NCI-H1105 treated with DMSO at 0.1 percent for 48 hours (cell line): Measurements from ENCODE around the gene RNF125.

Source experiments
- DNase-seq: peaks from one replicate; lab custom pipeline; 2025; lab: John Stamatoyannopoulos, UW

RNF125 gene

GRCh38 chr18:32091325-32091723, 72.7 kb downstream of the RNF125 start:
- no peak for DNase-seq

DNA sequence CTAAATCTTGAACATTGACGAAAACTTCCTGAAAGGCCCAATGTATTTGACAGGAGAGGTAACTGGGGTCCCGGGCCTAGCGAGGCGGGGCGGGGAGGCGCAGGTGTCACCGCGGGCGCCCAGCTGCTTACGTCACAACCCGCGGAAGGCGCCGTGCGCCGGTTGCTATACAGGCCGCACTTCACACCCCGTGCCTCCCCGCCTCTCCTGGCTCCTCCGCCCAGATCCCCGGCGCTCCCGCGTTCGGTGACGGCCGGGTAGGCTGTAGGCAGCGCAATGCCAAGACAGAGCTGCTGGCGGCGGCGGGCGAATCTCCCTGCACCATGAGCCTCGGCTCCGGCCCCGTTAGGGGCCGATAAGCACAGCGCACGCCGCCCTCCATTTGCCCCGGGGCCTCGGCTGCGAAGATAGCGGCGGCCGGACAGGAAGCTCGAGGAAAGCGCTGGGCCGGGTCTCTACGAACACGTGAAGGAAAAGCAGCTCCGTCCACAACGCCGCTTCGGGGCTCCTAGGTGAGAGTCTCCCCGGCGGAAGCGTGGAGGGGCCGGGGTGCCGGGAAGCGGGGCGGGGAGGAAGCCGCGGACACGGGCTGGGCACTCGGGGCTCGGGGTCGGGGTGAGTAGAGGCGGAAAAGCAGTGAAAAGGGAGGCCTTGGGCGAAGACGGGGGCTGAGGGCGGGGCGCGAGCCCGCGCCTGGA, 73.2 kb downstream of the RNF125 start, which contains the start of gene RNF138:
Gene RNF138 (plus strand): TSS at position 151 of the 698 bp plus-strand sequence. CDS start 903 bp downstream, outside the sequence.
- peak; percentile 85 for DNase-seq

- peak; percentile 96 for DNase-seq
Measured at GRCh38 chr18:32092422-32093101, 73.9 kb downstream of the RNF125 start.

- DNase-seq: peak; percentile 56
Measured at GRCh38 chr18:32093102-32093511, 74.5 kb downstream of the RNF125 start.

GRCh38 chr18:32093523-32093922, 74.9 kb downstream of the RNF125 start:
- peak; percentile 26 for DNase-seq

- no peak for DNase-seq
Measured at GRCh38 chr18:32095192-32095899, 76.7 kb downstream of the RNF125 start.

DNA sequence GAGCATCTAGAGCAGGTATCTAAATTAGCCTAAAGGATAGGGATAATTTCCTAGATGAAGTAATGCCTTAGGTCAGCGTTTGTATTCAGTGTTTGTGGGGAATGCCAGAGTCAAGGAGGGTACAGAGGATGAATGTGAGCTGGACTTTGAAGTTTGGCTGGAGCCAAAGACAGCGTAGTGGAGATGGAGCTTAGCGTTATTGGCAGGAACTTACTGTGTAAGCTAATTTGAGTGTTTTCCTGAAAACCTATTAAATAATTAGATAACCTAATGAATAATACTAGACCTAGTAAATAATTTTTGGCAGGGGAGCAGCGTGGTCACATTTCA, 77.2 kb downstream of the RNF125 start:
- no peak for DNase-seq

DNA sequence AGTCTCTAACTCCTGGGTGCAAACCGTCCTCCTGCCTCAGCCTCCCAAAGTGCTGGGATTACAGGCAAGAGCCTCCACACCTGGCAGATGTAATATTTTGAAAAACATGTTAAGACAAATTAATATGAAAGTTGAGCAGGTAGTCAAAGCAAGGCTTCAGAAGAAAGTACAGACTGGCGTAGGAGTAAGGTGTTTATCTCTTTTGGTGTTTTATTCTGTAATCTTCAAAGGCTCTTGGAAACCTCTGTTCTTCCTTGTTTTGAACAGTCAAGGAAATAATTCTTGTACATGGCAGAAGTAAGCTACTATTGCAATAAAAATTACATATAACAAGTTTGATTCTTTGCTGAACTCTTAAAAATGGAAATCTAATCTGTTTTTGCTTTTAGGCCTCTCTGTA, 78.3 kb downstream of the RNF125 start:
- no peak for DNase-seq

DNA sequence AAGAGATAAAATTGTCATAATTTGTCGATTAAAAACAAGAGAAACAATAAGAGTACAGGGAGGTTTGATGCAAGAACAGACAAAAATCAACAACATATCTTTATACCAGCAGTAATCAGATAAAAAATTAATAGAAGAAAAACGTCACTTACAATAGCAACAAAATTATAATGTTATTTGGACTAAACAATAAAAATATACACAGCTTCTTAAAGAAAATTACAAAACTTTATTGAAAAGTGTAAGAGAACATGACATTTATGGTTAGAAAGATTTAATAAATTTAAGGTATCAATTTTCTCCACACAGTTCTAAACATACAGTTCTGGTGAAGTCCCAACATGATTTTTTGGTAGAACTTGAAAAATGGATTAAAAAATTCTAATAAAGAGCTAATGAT, 85.9 kb downstream of the RNF125 start:
- DNase-seq: no peak

- no peak for DNase-seq
Measured at GRCh38 chr18:32110005-32110404, 91.4 kb downstream of the RNF125 start.

DNA sequence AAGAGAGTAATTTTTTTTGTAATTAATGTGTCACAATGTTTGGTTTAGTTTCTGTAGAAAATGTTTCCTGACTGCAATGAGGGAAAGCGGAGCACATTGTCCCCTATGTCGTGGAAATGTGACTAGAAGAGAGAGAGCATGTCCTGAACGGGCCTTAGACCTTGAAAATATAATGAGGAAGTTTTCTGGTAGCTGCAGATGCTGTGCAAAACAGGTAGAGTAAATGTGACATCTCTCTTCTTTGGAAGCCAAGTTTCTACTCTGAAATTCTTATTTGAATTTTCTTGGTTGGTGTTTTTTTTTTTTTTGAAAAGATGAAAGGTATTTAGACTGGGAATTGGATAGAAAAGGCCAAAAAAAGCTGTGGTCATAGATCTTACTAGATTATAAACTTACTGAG, 93.1 kb downstream of the RNF125 start:
- DNase-seq: no peak

- no peak for DNase-seq
Measured at GRCh38 chr18:32112826-32113225, 94.2 kb downstream of the RNF125 start.

- DNase-seq: no peak
Measured at GRCh38 chr18:32114293-32114942, 95.8 kb downstream of the RNF125 start.

GRCh38 chr18:32122039-32122438, 103.4 kb downstream of the RNF125 start:
- no peak for DNase-seq
